Keratinocyte (primary cell): ENCODE measurements around the gene ENPP3. TPM values are rescaled to one million over a fixed set of nuclear protein-coding genes. Genes with fewer than 3 reads are reported as not detected.

ENCODE experiments used
- DNase-seq: peaks from one replicate; pipeline ENCODE4 v3.0.0-alpha.2; 2011; ENCODE audit warnings: low read depth, missing footprints, low spot score
- FAIRE-seq: peaks from 2 replicates; lab custom pipeline; 2011; peaks lifted over from hg19 to GRCh38; lab: Jason Lieb, UNC
- H2AFZ ChIP-seq: 2 replicates; pipeline ENCODE4 v1.6.0; 2012; ENCODE audit warnings: low read length, control low read depth, inconsistent platforms; ENCODE audit not compliant: control insufficient read depth
- H3K27ac ChIP-seq: 2 replicates; pipeline ENCODE4 v1.5.1; 2011; ENCODE audit warnings: low read length; ENCODE audit not compliant: control insufficient read depth, insufficient read depth
- H3K27me3 ChIP-seq: 3 replicates; pipeline ENCODE4 v1.6.0; 2011; ENCODE audit warnings: low read length; ENCODE audit not compliant: control insufficient read depth, insufficient read depth; ENCODE audit errors: extremely low read depth
- H3K36me3 ChIP-seq, 2 experiments: 2 replicates in 1 of 2; 3 replicates in 1 of 2; pipeline ENCODE4 v1.5.1; 2011; ENCODE audit warnings: low read length in 2 of 2, mild to moderate bottlenecking in 1 of 2; ENCODE audit not compliant: control insufficient read depth in 2 of 2, insufficient read depth in 2 of 2; ENCODE audit errors: extremely low read depth in 1 of 2
- H3K4me1 ChIP-seq: 3 replicates; pipeline ENCODE4 v1.5.1; 2011; ENCODE audit warnings: low read length; ENCODE audit not compliant: control insufficient read depth, insufficient read depth; ENCODE audit errors: extremely low read depth
- H3K4me2 ChIP-seq: 3 replicates; pipeline ENCODE4 v1.6.0; 2011; ENCODE audit warnings: low read depth, low read length; ENCODE audit not compliant: control insufficient read depth, insufficient read depth; ENCODE audit errors: extremely low read depth
- H3K4me3 ChIP-seq, 3 experiments: fragments of 200-600 bp in 1 of 3; sonication (generic) in 1 of 3; 2 replicates in 2 of 3; 3 replicates in 1 of 3; pipeline ENCODE4 v1.5.1; 2011 to 2016; ENCODE audit warnings: low read length in 3 of 3, mild to moderate bottlenecking in 3 of 3, control low read depth in 2 of 3, inconsistent platforms in 1 of 3, low read depth in 1 of 3, mixed read lengths in 1 of 3, mixed run types in 1 of 3, moderate library complexity in 1 of 3; ENCODE audit not compliant: control insufficient read depth in 2 of 3, insufficient read depth in 2 of 3; ENCODE audit errors: extremely low read depth in 1 of 3
- H3K79me2 ChIP-seq: 2 replicates; pipeline ENCODE4 v1.6.0; 2012; ENCODE audit warnings: low read length; ENCODE audit not compliant: control insufficient read depth, insufficient read depth
- H3K9ac ChIP-seq: 3 replicates; pipeline ENCODE4 v1.6.0; 2011; ENCODE audit warnings: low read length; ENCODE audit not compliant: control insufficient read depth, insufficient read depth; ENCODE audit errors: extremely low read depth
- H3K9me1 ChIP-seq: 3 replicates; pipeline ENCODE4 v1.6.0; 2011; ENCODE audit warnings: low read length; ENCODE audit not compliant: control insufficient read depth, insufficient read depth; ENCODE audit errors: extremely low read depth
- H3K9me3 ChIP-seq: 2 replicates; pipeline ENCODE4 v1.5.1; 2012; ENCODE audit warnings: low read depth, low read length; ENCODE audit not compliant: control insufficient read depth
- H4K20me1 ChIP-seq: 3 replicates; pipeline ENCODE4 v1.6.0; 2011; ENCODE audit warnings: low read length; ENCODE audit not compliant: control insufficient read depth, insufficient read depth; ENCODE audit errors: extremely low read depth
- EZH2 ChIP-seq: IDR thresholded peaks from one replicate; pipeline ENCODE4 v1.6.1; 2012; ENCODE audit warnings: inconsistent platforms, mild to moderate bottlenecking, low read length, moderate library complexity
- dilution Hi-C: fragments of 300-500 bp; cut with MboI; formaldehyde crosslinking; loops from one replicate; pipeline ENCODE4 v1.7.0; 2020; ENCODE audit warnings: low sequenced_read_pairs; ENCODE audit not compliant: extremely low pct_ligation_motif_present
- polyA minus RNA-seq, 3 experiments: library from RNA; depleted of rRNA, polyadenylated mRNA; stranded (reverse); fragments of >200 nt; gene quantifications; 1 replicate in 1 of 3; 2 replicates in 1 of 3; 3 replicates in 1 of 3; pipeline ENCODE4 v1.2.3, GENCODE V29; 2011
- polyA plus RNA-seq, 5 experiments: library from polyadenylated mRNA; depleted of rRNA in 3 of 5; stranded (reverse) in 3 of 5; stranded (forward) in 1 of 5; unstranded in 1 of 5; fragments of >200 nt; gene quantifications; 1 replicate in 1 of 5; 2 replicates in 3 of 5; 3 replicates in 1 of 5; pipeline versions ENCODE4 v1.2.1 to v1.2.3, GENCODE V29; 2011 to 2012; ENCODE audit warnings: missing spikeins in 2 of 5, low read depth in 1 of 5, low replicate concordance in 1 of 5
- TF ChIP-seq, protein P1 (sequence below), 3 experiments: IDR thresholded peaks in 1 of 3; conservative IDR thresholded peaks in 1 of 3; optimal IDR thresholded peaks in 1 of 3; 2 replicates in 2 of 3; 3 replicates in 1 of 3; pipeline versions ENCODE3 to v1.5.1; 2011; ENCODE audit warnings: low read length in 3 of 3, mild to moderate bottlenecking in 3 of 3, moderate library complexity in 2 of 3, control low read depth in 1 of 3, inconsistent platforms in 1 of 3; ENCODE audit not compliant: insufficient read depth in 2 of 3; ENCODE audit errors: extremely low read depth in 1 of 3

The ENPP3 gene
- polyA plus RNA-seq (not detected in 3 replicates), polyA minus RNA-seq (not detected in 3 replicates)
- polyA plus RNA-seq (2011; ENCODE audit: low read depth), result not detected
- not detected in 2 replicates for polyA plus RNA-seq (2011; cell fraction: cytosol; rRNA removed)
- not detected in 2 replicates for polyA plus RNA-seq (2011; cell fraction: nucleus; rRNA removed)
- not detected in 2 replicates for polyA plus RNA-seq (2012; ENCODE audit: low replicate concordance)
- not detected for polyA minus RNA-seq (2011; cell fraction: cytosol; rRNA and poly(A)+ RNA removed)
- not detected in 2 replicates for polyA minus RNA-seq (2011; cell fraction: nucleus; rRNA and poly(A)+ RNA removed)

DNA sequence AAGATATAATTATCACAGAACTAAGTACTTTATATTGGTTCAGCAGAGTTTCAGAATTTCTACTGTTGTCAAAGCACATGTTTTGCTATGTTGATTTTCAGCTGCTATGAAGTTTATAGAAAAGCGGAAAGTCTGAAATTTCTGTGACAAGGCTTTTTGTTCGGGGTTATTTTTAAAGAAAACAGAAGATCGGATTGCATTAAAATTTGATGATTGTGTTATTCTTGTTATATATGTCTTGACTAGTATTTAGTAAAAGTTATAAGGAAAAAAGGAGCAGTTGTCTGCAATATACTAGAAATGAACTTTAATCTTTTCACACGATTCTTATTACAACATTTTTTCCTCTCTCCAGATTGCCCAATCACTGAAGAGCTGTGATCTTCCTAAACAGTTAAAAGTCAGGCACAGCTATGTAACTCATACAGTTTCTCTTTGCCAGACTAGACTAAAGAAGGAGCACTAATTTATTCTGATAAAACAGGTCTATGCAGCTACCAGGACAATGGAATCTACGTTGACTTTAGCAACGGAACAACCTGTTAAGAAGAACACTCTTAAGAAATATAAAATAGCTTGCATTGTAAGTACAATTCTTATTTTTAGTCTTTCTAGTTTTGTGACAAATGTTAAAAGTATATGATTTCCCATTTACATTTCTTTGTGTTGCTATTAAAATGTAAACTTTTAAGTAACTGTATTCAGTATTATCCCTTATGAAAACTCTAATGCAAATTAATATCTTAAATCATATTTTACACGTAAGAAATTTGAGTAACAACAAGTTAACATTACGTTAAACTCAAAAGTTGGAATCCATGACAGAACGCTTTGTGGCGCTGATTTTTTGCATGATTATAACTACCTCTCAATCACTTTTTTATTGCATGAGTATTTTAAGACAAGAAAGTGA lies at the start of gene ENPP3:
ENPP3 (plus strand) TSS at position 423 of the 913 bp plus-strand sequence; CDS start at position 506, 83 bp downstream.
- no peak within 1 kb of the TSS for H3K4me3 ChIP-seq
- TF ChIP-seq, protein P1, sequence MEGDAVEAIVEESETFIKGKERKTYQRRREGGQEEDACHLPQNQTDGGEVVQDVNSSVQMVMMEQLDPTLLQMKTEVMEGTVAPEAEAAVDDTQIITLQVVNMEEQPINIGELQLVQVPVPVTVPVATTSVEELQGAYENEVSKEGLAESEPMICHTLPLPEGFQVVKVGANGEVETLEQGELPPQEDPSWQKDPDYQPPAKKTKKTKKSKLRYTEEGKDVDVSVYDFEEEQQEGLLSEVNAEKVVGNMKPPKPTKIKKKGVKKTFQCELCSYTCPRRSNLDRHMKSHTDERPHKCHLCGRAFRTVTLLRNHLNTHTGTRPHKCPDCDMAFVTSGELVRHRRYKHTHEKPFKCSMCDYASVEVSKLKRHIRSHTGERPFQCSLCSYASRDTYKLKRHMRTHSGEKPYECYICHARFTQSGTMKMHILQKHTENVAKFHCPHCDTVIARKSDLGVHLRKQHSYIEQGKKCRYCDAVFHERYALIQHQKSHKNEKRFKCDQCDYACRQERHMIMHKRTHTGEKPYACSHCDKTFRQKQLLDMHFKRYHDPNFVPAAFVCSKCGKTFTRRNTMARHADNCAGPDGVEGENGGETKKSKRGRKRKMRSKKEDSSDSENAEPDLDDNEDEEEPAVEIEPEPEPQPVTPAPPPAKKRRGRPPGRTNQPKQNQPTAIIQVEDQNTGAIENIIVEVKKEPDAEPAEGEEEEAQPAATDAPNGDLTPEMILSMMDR (optimal IDR thresholded peaks at IDR 0.05 in 1 of 3, IDR thresholded peaks at IDR 0.05 in 1 of 3, conservative IDR thresholded peaks at IDR 0.05 in 1 of 3; ENCODE audit: extremely low read depth in 1 of 3, insufficient read depth in 2 of 3, low read length in 3 of 3), result no peak
- TF ChIP-seq EZH2, result no peak
- no peak within 1 kb of the TSS for H2AFZ ChIP-seq
- DNase-seq, result no peak
- H3K4me1 ChIP-seq, result no peaks in the 10 kb centered on the region
- no peaks in the 10 kb centered on the region for H3K9me1 ChIP-seq
- no peak for FAIRE-seq
- H3K9ac ChIP-seq, result no peak within 1 kb of the TSS
- no peaks in the 10 kb centered on the region for H3K36me3 ChIP-seq
- no peak within 1 kb of the TSS for H3K4me2 ChIP-seq
- dilution Hi-C loops, result no loop called here
- H3K27ac ChIP-seq, result no peak within 1 kb of the TSS
- H3K27me3 ChIP-seq, result no peaks in the 10 kb centered on the region
- no peaks in the 10 kb centered on the region for H3K9me3 ChIP-seq
- H3K79me2 ChIP-seq, result no peaks in the 10 kb centered on the region
- no peaks in the 10 kb centered on the region for H4K20me1 ChIP-seq

DNA sequence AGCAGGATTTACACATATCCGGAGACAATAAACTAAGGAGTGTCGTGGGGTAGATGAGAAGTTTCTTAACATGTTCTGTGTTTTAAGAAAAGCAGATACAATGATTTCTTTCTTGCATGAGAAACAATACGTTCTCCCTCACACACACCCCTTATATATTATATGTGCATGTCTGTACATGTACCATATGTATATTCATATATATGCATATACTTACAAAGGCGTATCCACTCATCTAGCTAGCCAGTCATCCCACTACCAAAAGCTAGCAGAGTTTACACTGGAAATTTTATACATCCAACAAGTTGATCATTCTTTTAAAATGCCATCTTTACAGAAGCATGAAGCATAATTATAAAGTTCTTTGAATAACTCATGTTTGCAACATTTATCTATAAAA lies 49.2 kb upstream of the ENPP3 start:
- TF ChIP-seq EZH2, result no peak
- TF ChIP-seq, protein P1 (optimal IDR thresholded peaks at IDR 0.05 in 1 of 3, IDR thresholded peaks at IDR 0.05 in 1 of 3, conservative IDR thresholded peaks at IDR 0.05 in 1 of 3; ENCODE audit: extremely low read depth in 1 of 3, insufficient read depth in 2 of 3, low read length in 3 of 3), result no peak
- DNase-seq (no peak), FAIRE-seq (no peak)
- Histone ChIP-seq H3K27me3 (no peaks in the 10 kb centered on the region), H3K79me2 (no peaks in the 10 kb centered on the region), H3K9ac (no peak overlapping the region), H3K9me1 (no peaks in the 10 kb centered on the region), H3K36me3 (peaks cover 10 to 14% of the 10 kb centered on the region in 2 experiments), H3K27ac (no peak overlapping the region), H3K4me2 (no peak overlapping the region), H4K20me1 (no peaks in the 10 kb centered on the region), H3K4me1 (no peaks in the 10 kb centered on the region), H3K4me3 (no peak overlapping the region), H2AFZ (no peak overlapping the region), H3K9me3 (no peaks in the 10 kb centered on the region)
- dilution Hi-C loops, result no loop called here
